Stomach smooth muscle (tissue), 2 donors: Measurements from ENCODE around the gene CHERP.

ENCODE experiments used
- H3K27ac ChIP-seq: one replicate; pipeline ENCODE4 v1.7.0; 2013; ENCODE audit warnings: mild to moderate bottlenecking, low read length, inconsistent platforms
- H3K27me3 ChIP-seq, 2 donors: one replicate each; pipeline ENCODE4 v1.7.0; 2013; ENCODE audit warnings: low read length in 2 of 2; ENCODE audit not compliant: insufficient read depth in 2 of 2, control insufficient read depth in 1 of 2
- H3K36me3 ChIP-seq, 2 donors: one replicate each; pipeline ENCODE4 v1.7.0; 2013; ENCODE audit warnings: low read length in 2 of 2; ENCODE audit not compliant: control insufficient read depth in 2 of 2, insufficient read depth in 2 of 2
- H3K4me1 ChIP-seq: one replicate; pipeline ENCODE4 v1.7.0; 2013; ENCODE audit warnings: low read length; ENCODE audit not compliant: control insufficient read depth, insufficient read depth
- H3K4me3 ChIP-seq, 2 donors: one replicate each; pipeline ENCODE4 v1.7.0; 2013; ENCODE audit warnings: low read length in 2 of 2
- H3K9ac ChIP-seq, 2 donors: one replicate each; pipeline ENCODE4 v1.7.0; 2013; ENCODE audit warnings: low read length in 2 of 2, mild to moderate bottlenecking in 1 of 2
- H3K9me3 ChIP-seq, 2 donors: one replicate each; pipeline ENCODE4 v1.7.0; 2013; ENCODE audit warnings: low read length in 2 of 2; ENCODE audit not compliant: control insufficient read depth in 2 of 2
- donor health status: healthy.
- donor health status: Pancreatic carcinoma.

The CHERP gene

GRCh38 chr19:16524991-16525734, 17.1 kb downstream of the CHERP start:
- Histone ChIP-seq H3K27ac (no peak overlapping the region), H3K9ac (no peak overlapping the region), H3K4me3 (no peak overlapping the region), H3K9me3 (no peaks in the 10 kb centered on the region), H3K4me1 (no peaks in the 10 kb centered on the region), H3K27me3 (no peaks in the 10 kb centered on the region), H3K36me3 (peaks cover 63 to 65% of the 10 kb centered on the region in 2 donors)

GRCh38 chr19:16522559-16523377, 19.5 kb downstream of the CHERP start:
- H3K36me3 ChIP-seq = peaks cover 63 to 64% of the 10 kb centered on the region in 2 donors

GRCh38 chr19:16521715-16522289, 20.4 kb downstream of the CHERP start:
- Histone ChIP-seq H3K9ac (no peak overlapping the region), H3K27ac (no peak overlapping the region), H3K4me1 (no peaks in the 10 kb centered on the region), H3K36me3 (peaks cover 63% of the 10 kb centered on the region in 2 donors), H3K27me3 (no peaks in the 10 kb centered on the region), H3K4me3 (no peak overlapping the region), H3K9me3 (no peaks in the 10 kb centered on the region)

More at GRCh38 chr19:16522559-16523377, 19.5 kb downstream of the CHERP start:
- H3K4me3 ChIP-seq = no peak overlapping the region
- no peaks in the 10 kb centered on the region for H3K9me3 ChIP-seq
- H3K4me1 ChIP-seq = no peaks in the 10 kb centered on the region
- H3K27me3 ChIP-seq = no peaks in the 10 kb centered on the region
- H3K9ac ChIP-seq = no peak overlapping the region
- H3K27ac ChIP-seq = no peak overlapping the region

- Histone ChIP-seq H3K36me3 (peaks cover 59% of the 10 kb centered on the region in 2 donors), H3K27me3 (no peaks in the 10 kb centered on the region), H3K9ac (no peak overlapping the region), H3K4me1 (no peaks in the 10 kb centered on the region), H3K9me3 (no peaks in the 10 kb centered on the region), H3K4me3 (no peak overlapping the region), H3K27ac (no peak overlapping the region)
Measured at GRCh38 chr19:16520986-16521624, 21.1 kb downstream of the CHERP start.

- no peaks in the 10 kb centered on the region for H3K9me3 ChIP-seq
- no peak overlapping the region for H3K4me3 ChIP-seq
- peaks cover 54 to 57% of the 10 kb centered on the region in 2 donors for H3K36me3 ChIP-seq
- H3K27ac ChIP-seq = no peak overlapping the region
- H3K27me3 ChIP-seq = no peaks in the 10 kb centered on the region
- no peak overlapping the region for H3K9ac ChIP-seq
- H3K4me1 ChIP-seq = no peaks in the 10 kb centered on the region
Measured at GRCh38 chr19:16520074-16520973, 21.9 kb downstream of the CHERP start.

GRCh38 chr19:16519230-16519687, 23.0 kb downstream of the CHERP start:
- no peak overlapping the region for H3K9ac ChIP-seq
- no peaks in the 10 kb centered on the region for H3K9me3 ChIP-seq
- H3K27ac ChIP-seq = no peak overlapping the region
- H3K36me3 ChIP-seq = peaks cover 53 to 57% of the 10 kb centered on the region in 2 donors
- H3K4me3 ChIP-seq = no peak overlapping the region
- no peaks in the 10 kb centered on the region for H3K4me1 ChIP-seq
- H3K27me3 ChIP-seq = no peaks in the 10 kb centered on the region

GRCh38 chr19:16518483-16519229, 23.6 kb downstream of the CHERP start:
- no peak overlapping the region for H3K9ac ChIP-seq
- peaks cover 53 to 54% of the 10 kb centered on the region in 2 donors for H3K36me3 ChIP-seq
- H3K9me3 ChIP-seq = no peaks in the 10 kb centered on the region
- H3K27me3 ChIP-seq = no peaks in the 10 kb centered on the region
- no peaks in the 10 kb centered on the region for H3K4me1 ChIP-seq
- no peak overlapping the region for H3K4me3 ChIP-seq
- no peak overlapping the region for H3K27ac ChIP-seq

- H3K9ac ChIP-seq = no peak overlapping the region
- H3K36me3 ChIP-seq = peaks cover 48 to 50% of the 10 kb centered on the region in 2 donors
Measured at GRCh38 chr19:16518061-16518460, 24.2 kb downstream of the CHERP start.

GRCh38 chr19:16516923-16517610, 25.2 kb downstream of the CHERP start:
- no peak overlapping the region for H3K27ac ChIP-seq
- no peak overlapping the region for H3K4me3 ChIP-seq
- H3K9me3 ChIP-seq = no peaks in the 10 kb centered on the region
- H3K9ac ChIP-seq = no peak overlapping the region
- no peaks in the 10 kb centered on the region for H3K27me3 ChIP-seq
- no peaks in the 10 kb centered on the region for H3K4me1 ChIP-seq
- peaks cover 42 to 46% of the 10 kb centered on the region in 2 donors for H3K36me3 ChIP-seq

More at GRCh38 chr19:16518061-16518460, 24.2 kb downstream of the CHERP start:
- Histone ChIP-seq H3K27me3 (no peaks in the 10 kb centered on the region), H3K4me3 (no peak overlapping the region), H3K27ac (no peak overlapping the region), H3K9me3 (no peaks in the 10 kb centered on the region), H3K4me1 (no peaks in the 10 kb centered on the region)
